ENCODE results near the gene LRWD1.
A peak's percentile ranks its signal among the peaks of the same experiment; 100 is the strongest.
"Not testable (repeated sequence)": the region's sequence is repeated elsewhere in the genome, so short reads cannot be mapped to it uniquely, and the experiment has no call there.

LRWD1 gene

DNA sequence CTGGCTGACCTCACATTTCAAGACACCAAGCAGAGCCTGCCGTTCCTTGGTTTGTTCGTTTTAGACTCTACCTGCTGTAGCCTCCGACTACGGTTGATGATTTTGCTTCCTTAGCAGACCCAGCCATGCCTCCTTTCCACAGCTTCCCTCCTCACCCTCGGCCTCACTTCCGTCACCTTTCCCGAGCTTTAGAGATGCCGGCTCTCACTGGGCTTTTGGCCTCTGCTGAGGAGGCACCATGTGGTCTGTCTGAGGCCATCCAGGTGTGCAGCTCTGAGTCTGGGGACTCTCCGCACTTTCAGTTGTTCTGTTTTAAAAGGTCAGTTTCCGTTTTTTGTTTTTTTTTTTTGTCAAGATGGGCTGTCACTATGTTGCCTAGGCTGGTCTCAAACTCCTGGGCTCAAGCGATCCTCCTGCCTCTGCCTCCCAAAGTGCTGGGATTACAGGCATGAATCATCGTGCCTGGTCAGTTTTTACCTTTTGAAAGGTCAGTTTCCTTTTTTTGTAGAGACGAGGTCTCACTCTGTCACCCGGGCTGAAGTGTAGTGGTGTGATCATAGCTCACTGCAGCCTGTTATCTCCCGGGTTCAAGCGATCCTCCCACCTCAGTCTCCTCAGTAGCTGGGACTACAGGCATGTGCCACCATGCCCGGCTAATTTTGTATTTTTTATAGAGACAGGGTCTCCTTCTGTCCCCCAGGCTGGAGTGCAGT lies 19.7 kb upstream of the LRWD1 start:
- no peak for DNase-seq

GRCh38 chr7:102445674-102446071 lies 19.1 kb upstream of the LRWD1 start:
- DNase-seq: no peak

GRCh38 chr7:102446387-102447156 lies 18.2 kb upstream of the LRWD1 start:
- DNase-seq: no peak

- DNase-seq: no peak
Observed at GRCh38 chr7:102447311-102447710, 17.5 kb upstream of the LRWD1 start.

DNA sequence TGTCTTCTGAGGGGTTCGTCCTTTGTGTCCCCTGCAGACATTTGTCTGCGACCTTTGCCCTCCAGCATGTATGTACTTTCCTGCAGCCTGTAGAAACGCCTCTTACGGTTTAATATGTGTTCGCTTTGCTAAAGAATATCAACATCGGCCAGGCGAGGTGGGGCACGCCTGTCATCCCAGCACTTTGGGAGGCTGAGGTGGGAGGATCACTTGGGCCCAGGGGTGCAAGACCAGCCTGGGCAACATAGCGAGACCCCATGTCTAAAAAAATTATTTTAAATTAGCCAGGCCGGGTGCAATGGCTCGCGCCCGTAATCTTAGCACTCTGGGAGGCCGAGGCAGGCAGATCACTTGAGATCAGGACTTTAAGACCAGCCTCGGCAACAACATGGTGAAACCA lies 15.6 kb upstream of the LRWD1 start:
- no peak for DNase-seq

DNA sequence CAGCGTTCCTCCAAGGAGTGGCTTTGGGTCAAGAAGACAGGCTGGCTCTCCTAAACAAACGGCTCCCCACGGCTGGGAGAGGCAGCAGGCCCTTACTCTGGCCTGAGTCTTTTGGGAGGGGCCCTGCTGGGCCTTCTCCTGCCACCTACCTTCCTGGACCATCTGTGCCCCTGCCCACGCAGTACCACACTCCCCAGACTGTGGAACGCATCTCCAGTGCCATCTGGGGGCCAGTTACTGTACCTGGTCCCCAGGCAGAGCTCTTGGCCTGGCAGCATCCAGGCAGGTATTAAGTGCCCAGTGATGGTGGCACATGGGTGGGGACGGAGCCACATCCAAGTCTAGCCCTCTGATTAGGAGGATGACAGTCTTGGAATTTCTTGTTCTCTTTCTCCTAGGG lies 14.5 kb upstream of the LRWD1 start:
- peak; percentile 38 for DNase-seq

- no peak for DNase-seq
Observed at GRCh38 chr7:102451371-102452054, 13.3 kb upstream of the LRWD1 start.

DNA sequence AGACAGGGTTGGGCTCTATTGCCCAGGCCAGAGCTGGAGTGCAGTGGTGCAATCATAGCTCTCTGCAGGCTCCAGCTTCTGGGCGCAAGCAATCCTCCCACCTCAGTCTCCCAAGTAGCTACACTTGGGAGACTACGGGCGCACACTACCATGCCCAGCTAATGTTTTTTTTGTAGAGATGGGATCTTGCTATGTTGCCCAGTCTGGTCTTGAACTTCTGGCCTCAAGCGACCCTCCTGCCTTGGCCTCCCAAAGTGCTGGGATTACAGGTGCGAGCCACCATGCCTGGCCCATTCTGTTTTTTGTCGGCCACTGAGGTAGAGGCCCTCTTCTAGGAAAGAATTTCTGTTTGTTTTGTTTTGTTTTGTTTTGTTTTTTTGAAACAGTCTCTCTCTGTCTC lies 12.3 kb upstream of the LRWD1 start:
- no peak for DNase-seq

DNA sequence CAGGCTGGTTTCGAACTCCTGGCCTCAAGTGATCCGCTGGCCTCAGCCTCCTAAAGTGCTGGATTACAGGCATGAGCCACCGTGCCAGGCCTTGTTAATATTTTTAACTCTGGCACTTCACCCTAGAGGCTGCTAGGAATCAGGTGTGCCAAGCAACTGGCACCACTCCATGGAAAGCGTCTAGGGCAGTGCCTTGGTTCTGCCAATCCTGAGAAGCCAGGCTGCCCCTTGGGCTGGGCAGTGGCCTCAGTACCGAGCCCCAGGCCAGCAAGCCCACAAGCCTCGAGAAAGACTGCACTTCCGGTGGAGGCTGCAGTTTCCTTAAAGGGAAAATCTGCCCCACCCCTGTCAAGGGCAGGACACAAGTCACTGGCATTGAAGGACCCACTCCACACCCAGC lies 11.5 kb upstream of the LRWD1 start:
- DNase-seq: no peak

GRCh38 chr7:102454468-102454867 lies 10.3 kb upstream of the LRWD1 start:
- no peak for DNase-seq

- not testable (repeated sequence) for DNase-seq
Observed at GRCh38 chr7:102454932-102455331, 9.9 kb upstream of the LRWD1 start.

- DNase-seq: no peak
Observed at GRCh38 chr7:102455596-102455995, 9.2 kb upstream of the LRWD1 start.

DNA sequence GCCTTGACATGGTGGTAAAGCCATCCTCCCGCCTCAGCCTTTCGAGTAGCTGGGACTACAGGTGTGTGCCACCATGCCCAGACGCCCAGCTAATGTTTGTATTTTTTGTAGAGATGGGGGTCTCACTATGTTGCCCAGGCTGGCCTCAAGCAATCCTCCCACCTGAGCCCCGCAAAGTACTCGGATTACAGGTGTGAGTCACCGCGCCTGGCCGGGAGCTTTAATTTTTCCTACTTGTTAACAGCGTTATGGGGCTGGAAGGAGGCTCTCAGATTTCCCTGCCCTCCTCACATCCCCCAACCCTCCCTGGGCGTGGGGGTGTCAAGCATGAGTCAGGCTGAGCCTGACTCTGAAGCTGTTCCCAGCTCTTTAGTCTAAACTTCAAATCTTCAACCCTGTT lies 8.5 kb upstream of the LRWD1 start:
- DNase-seq: no peak

- no peak for DNase-seq
Observed at GRCh38 chr7:102457352-102457924, 7.3 kb upstream of the LRWD1 start.

DNA sequence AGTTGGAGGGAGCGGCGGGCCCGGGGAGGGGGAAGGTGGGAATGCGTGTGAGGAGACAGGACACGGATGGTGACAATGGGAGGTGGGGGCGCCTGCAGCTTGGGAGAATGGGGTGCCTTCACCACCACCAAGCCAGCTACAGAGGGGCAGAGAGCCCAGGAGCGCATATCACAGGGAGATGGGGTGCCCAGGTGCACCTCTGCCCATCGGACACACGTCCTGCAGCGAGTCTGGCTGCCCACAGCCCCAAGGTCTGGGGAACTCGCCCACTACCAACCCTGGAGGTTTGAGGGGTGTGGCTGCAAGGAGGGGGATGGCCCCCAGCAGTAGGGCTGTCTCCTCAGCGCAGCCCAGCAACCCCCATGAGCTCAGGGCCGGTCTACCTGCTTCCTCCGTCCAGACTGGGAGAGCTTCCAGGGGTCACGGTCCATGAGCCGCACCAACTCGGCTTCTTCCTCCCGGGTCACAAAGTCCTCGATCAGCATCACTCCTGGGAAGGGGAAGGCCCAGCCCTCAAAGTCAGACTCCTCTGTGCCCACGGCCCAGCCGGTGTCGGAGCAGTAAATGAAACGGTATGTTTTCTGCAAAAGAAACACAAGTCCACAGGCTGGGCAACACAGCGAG lies 5.5 kb upstream of the LRWD1 start:
- no peak for DNase-seq

DNA sequence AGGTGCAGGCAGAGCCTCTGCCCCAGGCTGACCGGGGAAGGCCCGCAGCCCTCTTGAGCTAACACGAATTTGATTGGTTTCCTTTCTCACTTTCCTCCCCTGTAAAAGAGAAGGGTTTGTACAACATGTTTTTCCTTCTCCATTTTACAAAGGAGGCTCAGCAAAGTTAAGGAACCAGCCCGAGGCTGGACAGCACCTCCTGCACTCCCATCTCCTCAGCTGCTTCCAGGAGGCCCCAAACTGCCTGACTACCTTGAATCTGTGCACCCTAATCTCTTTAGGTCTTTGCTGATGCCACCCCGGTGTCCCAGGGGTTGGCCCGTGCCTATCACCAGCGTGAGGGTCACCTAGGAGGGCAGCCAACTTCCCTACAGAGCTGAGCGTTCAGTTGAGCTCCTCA lies 4.3 kb upstream of the LRWD1 start:
- no peak for DNase-seq

- no peak for DNase-seq
Observed at GRCh38 chr7:102463841-102464576, 775 bp upstream of the LRWD1 start.

GRCh38 chr7:102466097-102466496 lies 1.3 kb downstream of the LRWD1 start:
- DNase-seq: no peak

DNA sequence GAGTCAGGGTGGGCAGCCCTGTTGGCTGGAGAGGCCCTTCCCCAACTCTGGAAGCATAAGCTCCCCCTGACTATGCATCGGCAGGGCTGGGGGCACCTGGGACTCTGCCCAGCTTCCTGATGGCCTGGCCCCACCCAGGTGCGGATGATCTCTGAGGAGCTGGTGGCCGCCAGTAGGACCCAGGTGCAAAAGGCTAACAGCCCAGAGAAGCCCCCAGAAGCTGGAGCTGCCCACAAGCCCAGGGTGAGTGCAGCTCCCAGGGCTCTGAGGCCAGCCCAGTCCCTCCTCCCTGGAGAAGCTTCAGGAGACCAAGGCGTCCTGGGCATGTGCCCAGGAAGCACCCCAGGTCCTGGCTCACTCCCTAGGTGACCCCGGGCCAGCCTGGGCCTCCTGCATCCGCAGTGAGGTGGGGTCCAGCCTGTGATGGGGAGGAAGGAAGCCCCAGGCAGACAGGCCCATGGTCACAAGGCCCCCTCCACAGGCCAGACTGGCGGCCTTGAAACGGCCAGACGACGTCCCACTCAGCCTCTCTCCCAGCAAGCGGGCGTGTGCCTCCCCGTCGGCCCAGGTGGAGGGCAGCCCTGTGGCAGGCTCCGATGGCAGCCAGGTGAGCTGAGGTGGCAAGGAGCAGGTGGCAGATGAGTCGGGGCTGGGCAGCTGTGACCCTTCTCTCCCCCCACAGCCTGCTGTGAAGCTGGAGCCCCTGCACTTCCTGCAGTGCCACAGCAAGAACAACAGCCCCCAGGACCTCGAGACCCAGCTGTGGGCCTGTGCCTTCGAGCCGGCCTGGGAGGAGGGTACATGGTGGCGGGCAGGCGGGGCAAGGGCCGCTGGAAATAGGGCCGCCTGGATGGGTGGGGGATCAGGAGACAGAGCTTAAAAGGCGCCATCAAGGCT lies 3.0 kb downstream of the LRWD1 start:
- DNase-seq: no peak

DNA sequence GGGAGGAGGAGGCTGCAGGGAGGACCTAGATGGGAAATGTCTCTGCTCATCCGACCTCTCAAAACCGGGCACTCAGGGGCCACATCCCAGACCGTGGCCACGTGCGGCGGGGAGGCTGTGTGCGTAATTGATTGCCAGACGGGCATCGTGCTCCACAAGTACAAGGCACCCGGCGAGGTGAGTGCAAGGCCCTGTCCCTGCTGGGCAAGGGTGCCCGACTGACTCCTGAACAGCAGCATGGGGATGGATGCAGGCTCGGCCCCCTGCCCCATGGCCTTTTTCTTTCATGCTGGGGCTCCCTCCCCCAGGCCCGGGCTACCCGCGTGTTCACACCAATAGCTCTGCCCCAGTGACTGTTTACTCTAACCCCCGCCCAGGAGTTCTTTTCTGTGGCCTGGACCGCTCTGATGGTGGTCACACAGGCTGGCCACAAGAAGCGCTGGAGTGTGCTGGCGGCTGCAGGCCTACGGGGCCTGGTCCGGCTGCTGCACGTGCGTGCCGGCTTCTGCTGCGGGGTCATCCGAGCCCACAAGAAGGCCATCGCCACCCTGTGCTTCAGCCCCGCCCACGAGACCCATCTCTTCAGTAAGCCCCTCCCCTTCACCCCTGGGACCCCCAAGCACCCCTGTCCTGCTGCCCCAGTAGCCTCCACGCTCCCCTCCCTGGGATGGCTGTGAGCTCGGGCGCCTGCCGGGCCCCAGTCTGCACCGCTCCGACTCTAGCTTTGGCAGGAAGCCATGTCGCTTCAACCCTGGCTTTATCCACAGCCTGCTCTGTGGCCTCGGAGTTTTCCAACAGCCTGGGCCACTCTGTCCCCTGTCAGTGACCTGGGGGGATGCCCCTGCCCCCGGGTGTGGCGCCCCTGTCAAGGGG lies 3.9 kb downstream of the LRWD1 start:
- no peak for DNase-seq

Measured in CD4-positive, alpha-beta T cell treated with Interleukin-4 for 4 hours (primary cell).